ENCODE measurements around the gene LHPP.

Gene LHPP

DNA sequence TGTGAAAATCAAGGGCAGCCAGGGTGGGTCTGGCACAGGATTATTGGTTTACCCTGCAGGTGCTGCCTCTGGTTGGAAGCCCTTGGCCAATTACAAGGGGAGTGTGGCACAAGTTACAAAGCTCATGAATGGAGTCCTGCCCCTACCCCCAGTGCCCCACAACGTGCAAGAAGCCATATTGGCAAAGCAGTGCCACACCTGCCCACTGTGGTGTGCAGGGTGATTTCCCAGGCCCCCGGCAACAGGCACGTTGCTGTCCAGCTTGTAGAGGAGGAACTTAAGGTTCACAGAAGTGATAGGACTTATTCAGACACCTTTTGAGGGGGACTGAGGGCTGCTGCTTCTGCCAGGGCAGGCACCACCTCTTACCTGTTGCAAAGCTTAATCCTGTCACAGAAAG lies 11.4 kb downstream of the LHPP start:
- no peak for DNase-seq

DNA sequence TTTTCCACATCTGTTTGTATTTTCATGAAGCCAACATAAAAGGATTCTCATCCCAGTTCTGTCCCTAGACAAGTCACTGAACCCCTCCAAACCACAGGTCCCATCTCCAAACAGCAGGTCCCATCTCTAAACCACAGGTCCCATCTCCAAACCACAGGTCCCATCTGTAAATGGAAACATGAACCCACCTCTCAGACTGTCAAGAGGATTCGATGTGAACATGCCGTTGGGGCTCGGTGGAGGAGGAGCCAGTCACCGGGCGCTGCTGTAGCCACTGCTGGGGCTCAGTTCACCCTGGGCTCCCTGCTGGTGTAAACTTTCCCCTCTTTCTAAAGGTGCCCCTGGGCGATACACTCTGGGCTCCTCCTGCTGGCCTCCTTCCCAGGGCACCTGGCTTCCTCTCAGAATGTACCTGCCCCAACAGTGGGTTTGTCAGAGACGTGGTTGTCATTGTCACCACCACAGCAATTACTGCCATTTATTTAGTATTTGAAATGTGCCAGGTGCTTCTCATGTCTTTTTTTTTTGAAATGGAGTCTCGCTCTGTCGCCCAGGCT lies 13.0 kb downstream of the LHPP start:
- no peak for DNase-seq

DNA sequence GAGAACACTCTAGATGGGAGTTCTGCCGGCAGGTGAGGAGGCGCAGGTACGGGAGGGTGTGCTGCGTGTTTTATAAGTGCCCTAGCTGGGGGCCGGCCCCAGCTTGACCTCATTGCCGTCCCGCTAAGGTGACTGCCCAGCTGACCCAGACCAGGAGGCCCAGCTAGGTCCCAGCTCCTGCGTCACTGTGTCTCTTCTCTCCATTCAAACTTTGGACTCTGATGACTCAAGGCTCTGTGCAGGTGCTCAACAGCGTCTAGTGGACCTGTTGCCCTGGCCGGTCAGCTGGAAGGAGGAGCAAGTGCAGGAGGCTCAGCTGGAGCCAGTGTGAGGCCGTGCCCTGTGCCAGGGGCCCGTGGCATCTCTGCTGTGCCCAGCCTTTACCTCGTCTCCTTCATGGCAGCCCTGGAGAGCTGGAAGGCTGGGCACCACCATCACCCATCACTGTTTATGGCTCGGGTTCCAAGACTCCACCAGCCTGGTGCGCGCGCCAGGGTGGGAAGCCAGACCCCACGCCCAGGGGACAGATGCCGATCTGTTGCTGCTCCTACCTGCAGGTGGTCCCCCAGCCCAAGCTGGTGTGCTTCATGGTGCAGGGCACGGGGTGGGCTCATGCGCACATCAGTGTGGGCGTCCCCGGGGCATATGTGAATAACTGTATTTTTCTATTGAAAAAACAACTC lies 14.6 kb downstream of the LHPP start:
- no peak for DNase-seq

DNA sequence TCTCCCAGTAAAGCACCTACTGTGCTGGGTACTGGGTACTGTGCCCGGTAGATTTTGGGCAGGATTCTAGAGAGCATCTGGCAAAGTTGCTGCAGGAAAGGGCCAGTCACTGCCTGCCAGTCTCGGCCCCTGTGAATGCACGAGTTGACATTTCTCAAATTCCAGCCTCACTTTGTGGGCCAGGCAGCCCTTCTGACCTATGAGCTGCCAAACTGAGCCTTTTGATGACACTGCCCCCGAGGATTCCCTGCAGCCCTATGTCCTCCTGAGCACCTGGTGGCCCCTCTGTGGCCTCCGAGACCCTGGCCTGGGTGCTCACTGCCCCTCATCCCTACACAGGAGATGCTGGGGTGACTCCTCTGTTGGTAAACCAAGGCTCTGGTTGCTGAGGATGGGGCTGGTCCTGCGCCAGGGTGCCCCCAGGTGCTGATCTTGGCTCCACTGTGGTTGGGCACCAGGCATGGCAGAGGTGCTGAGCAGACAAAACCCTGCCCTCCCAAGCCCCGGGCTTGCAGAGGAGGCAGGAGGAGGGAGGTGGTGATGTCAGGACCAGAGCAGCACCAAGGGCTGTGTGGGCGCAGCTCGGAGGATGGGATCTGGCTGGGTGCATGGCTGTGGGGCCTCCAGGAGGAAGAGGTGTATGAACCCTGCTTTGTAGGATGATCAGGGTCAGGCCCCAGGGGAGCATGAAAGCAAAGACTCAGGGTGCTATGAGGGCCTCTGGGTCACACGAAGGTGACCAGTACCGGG lies 16.2 kb downstream of the LHPP start:
- DNase-seq: no peak

DNA sequence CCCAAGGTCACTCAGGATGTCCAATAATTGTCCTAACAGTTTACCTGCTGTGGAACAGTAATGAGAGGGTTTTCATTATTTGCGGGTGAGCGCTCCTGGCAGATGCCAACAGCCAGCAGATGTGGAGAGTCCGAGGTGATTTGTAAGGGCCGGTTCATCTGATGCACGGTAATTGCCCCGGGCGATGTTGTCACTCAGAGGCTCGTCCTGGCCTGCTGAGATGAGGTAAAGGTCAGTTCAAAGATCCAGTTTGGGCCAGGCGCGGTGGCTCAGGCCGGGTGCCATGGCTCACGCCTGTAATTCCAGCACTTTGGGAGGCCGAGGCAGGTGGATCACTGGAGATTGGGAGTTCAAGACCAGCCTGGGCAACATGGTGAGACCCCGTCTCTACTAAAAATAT lies 16.9 kb downstream of the LHPP start:
- DNase-seq: no peak

DNA sequence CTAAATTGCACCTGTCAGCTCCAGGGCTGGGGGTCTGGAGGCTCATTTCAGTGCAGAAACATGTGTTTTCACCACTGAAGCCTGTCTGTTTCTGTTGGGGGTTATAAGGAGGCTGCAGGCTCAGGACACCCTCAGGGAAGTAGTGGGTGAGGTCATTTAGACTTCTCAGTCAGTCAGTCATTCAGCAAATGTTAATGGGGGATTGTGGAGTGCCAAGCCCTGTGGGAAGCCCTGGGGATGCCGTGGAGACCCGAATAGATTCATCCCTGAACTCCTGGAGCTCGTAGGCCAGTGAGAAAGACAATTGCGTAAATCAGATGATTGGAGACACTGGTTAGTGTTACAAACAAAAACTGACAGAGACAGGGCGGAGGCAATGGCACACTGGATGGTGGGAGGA lies 19.2 kb downstream of the LHPP start:
- DNase-seq: no peak

DNA sequence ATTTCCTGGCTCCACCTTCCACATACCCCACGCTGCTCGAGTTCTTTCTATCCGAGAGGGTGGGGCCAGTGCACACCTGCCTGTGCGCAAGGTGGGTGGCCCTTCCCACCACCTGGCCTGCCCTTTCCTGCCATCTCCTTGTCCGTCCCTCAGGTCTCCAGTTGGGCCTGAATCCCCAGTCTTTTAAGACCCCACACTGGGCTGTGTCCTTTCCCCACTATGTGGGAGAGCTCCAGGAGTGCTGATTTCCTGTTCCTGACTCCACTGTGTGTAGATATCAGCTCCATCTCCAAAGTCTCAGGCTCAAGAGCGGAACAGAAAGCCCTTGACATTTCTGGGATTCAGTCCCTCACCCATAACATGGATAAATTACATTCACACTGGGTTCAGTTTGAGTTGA lies 20.1 kb downstream of the LHPP start:
- no peak for DNase-seq

DNA sequence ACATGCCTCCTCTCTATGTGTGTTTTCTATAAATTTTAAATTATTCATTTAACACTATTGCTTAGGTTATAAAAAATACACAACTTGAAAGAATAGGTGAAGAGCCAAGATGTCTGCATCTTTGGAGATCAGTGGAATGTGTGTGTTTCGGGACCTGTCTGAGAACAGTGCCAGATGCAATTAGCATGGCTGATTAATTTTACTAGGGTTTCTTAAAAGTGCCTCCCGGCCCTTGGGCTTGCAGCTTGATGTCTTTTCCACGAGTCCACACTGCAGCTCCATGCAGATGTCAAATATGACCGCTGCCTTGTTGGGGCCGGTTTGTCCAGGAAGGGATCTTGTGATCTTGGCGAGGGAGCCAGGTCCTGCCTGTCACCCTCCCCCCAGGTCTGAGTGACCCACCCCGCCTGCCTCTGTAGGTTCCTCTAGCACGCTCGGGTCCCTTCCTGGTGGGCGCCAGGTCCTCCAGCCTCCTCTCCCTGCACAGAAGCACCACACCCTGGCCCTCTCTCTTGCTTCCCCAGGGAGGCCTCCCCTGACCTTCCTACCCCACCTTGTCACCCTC lies 20.7 kb downstream of the LHPP start:
- DNase-seq: no peak

DNA sequence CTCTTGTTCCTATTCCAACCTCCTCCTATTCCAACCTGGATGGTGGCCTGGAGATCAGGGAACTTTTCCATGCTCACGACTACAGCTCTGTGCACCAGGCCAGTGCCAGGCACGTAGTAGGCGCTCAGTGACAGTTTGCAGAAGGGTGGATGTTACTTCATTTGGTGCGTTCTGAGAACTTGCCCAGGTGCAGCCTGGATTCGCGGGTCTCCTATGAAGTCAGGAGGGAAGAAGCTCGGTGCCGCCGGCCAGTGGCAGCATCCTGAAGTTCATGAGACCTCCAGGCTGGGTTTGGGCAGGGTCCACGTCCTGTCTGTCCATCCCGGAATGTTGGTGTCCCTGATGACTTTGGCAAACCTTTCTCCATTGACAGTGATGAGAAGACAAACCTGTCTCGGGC lies 21.3 kb downstream of the LHPP start:
- DNase-seq: no peak

DNA sequence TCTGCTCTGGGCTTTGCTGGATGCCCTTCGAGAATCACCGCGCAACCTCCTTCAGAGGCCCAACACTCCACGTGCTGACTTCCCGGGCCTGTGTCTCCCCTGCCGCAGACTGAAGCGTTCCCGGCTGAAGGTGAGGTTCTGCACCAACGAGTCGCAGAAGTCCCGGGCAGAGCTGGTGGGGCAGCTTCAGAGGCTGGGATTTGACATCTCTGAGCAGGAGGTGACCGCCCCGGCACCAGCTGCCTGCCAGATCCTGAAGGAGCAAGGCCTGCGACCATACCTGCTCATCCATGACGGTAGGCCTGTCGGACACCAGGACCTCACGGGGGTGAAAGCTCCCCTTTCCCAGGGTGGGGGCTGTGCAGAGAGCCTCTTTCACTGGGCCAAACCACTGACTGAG lies 22.4 kb downstream of the LHPP start:
- DNase-seq: no peak

DNA sequence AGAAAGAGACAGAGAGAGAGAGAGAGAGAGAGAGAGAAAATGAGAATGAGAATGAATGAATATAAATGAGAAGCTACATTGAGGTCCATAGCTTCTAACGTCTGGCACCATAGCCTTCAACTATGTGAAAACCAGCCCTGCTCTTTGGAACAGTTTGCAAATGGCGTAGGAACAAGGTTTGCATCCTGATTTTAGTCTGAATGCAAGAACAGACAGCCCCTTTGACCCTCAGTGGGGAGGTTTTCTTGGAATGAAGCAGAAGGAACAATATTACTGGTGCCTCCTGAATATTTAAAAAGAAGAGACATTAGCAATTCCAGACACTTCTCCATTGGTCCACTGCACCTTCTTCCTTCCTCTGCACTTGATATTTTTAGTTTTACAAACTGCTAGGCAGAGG lies 23.0 kb downstream of the LHPP start:
- no peak for DNase-seq

DNA sequence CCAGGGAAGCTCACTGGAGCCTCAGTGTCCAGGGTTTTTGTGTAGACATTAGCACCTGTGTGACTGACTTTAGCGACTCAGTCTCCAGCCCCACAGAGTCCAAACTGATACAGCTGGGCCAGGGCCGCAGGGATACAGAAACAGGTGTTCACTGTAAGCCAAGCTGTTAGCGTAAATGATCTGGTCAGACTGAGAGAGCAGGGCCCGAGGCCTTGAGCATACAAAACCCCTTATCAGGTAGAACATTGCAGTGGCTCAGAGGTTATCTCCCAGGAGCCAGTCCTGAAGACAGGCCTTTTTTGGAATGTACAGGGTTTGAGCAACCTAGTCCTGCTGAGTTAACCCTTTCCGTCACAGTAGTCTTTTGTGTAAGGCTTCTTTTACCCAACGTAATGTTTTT lies 25.0 kb downstream of the LHPP start:
- no peak for DNase-seq

DNA sequence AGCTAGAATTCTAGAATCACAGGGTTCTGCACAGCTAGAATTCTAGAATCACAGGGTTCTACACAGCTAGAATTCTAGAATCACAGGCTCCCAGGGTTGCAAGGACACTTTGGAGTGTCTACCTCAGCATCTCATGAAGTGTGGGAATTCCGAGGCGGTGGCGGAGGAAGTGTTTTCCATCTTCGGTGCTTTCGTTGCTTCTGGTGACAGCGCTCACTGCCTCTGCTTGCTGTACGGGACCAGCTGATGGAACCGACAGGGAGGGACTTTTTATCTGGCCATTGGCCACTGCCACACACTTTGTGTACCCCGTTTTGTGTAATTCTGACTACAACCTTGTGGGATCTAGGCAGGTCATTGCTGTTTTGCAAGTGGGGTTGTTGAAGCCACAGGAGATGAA lies 29.5 kb downstream of the LHPP start:
- no peak for DNase-seq

DNA sequence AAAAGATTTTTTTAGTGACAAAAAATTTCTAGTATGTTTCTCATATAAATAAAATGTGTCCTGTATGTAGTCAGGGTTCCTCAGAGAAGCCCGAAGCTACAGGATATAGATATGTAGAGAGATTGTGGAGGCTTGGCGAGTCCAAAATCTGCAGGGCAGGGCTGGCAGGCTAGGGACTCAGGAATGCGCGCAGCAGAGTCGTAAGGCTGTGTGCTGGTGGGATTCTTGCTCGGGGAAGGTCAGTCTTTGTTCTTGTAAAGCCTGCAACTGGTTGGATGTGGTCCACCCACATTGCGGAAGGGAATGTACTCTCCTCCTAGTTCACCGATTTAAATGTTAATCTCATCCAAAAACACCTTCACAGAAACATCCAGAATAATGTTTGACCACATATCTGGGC lies 30.6 kb downstream of the LHPP start:
- DNase-seq: no peak

DNA sequence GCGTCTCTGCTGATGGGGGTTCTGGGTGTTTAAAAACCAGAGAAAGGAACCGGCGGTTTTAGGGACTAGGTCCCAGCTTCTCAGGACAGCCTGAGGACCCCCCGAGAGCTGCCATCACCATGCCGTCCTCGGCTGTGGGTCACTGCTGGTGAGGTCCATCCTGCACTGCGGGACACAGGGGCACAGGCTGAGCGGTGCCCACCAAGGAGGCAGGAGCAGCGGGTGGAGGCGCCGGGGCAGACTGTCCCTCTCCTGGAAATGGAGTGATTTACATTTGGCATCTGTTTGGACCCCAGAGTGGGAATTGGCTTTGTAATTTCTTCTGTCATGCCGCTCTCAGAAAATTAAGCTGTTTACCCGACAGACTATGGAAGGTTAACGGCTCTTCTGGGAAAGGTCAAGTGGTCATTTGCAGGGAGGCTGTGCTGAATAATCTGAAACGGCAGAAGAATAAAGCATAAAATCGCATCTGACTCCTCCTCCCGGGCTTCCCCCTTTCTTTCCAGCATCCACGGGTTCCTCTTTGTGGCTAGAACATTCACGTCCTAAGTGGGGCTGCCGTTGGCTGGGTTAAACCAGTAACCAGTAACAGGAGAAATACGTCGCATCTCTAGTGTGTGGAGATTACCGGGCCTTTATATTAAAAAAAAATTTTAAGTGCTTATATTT lies 31.7 kb downstream of the LHPP start:
- no peak for DNase-seq

DNA sequence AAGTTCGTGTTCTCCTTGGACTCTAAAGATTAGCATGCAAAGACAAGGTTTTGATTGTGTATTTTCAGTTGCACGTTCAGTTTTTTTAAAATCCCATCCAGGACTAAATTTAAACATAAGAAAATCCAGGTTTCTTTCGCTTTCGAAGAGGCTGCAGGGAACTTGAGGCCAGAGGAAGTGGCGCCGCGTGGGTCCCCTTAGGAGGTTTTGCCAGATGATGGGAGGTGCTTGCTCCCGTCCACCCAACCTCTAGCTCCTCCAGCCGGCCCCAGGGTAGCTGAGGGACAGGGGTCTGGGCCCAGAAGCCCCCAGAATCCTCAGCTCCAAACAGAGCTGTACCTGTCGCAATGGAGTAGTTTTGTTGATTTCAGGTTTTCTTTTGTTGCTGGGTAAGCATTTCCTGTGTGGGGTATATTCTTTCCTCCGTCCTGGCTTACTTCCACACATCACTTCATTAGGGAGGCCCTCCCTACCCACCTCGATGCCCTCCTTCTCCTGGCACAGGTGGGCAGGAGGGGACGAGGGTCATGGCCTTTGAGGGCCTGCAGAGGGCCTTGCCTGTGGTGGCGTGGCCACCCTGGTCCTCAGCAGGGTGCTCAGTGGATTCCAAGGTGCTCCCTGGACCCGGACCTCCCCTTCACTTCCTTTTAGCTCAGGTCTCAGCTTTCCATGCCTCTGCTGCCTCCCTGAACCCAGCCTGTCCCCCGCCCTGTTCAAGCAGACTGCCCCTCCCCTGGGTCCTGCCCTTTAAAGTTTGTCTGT lies 32.6 kb downstream of the LHPP start:
- no peak for DNase-seq

DNA sequence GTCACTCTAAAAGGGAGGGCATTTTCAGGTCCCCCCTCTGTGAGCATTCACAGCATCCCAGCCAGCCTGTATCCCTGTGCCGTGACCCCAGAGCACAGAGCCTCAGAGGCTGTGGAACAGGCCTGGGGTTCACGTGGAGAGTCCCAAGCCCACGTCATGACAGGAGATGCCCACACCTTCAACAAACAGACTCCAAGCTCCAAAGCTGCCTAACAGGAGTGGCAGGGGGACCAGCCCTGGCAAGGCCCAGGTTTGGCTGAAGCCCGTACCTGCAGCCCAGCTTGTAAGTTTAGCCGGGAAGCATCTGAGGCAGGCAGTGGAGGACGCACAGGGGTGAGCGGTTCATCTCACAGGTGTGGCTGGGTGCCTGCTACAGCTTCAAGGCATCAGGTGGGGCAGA lies 33.5 kb downstream of the LHPP start:
- no peak for DNase-seq

DNA sequence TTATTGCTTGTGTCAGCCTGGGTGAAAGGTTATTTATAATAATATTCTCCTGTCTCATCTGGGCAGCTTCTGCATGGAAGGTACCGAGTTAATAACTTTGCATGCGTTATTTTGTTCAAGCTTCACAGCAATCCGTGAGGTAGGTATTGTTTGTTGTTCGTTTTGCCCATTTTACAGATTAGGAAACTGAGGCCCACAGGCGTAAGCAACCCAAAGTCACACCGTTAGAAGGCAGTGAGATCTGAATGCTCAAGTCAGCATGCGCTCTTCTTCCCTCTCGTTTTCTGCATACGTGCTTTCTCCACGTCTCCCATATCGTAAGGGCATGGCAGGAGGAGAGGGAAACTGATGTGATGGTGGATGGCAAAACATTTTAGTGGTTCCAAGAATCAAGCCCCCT lies 34.1 kb downstream of the LHPP start:
- no peak for DNase-seq

DNA sequence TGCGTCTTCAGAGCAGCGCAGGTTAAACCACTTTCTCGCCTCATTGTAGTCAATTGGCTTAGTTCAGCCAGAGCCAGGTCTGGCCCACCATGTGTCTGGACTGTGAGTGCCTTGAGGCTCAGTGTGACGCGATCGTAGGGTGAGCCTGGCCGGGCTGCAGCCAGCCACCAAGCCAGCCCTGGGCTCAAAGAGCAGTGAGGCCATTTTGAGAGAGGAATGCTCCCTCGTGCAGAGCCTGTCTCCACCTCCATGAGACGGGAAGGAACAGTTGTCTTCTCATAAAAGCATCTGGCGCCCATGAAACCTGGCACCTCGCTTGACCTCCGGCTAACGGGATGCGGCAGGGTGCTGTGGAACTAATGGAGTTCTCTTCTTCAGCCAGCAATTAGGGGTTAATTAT lies 34.5 kb downstream of the LHPP start:
- no peak for DNase-seq

DNA sequence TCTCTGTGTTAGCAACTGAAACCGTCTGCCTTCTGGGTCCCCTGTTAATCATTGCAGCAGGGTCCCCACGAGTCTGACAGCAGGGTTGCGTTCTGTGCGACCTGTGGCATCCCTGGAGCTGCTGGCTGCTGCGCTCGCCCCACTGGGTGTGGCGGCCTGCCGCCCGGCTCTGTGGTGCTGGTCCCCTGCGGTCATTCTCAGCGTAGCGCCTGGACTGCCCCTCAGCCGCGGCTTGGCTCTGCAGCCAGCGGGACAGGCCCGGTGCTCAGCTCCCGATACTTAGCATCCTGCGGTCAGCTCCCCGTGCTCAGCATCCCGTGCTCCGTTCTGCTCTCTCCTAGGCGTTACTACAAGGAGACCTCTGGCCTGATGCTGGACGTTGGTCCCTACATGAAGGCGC lies 35.0 kb downstream of the LHPP start:
- no peak for DNase-seq

DNA sequence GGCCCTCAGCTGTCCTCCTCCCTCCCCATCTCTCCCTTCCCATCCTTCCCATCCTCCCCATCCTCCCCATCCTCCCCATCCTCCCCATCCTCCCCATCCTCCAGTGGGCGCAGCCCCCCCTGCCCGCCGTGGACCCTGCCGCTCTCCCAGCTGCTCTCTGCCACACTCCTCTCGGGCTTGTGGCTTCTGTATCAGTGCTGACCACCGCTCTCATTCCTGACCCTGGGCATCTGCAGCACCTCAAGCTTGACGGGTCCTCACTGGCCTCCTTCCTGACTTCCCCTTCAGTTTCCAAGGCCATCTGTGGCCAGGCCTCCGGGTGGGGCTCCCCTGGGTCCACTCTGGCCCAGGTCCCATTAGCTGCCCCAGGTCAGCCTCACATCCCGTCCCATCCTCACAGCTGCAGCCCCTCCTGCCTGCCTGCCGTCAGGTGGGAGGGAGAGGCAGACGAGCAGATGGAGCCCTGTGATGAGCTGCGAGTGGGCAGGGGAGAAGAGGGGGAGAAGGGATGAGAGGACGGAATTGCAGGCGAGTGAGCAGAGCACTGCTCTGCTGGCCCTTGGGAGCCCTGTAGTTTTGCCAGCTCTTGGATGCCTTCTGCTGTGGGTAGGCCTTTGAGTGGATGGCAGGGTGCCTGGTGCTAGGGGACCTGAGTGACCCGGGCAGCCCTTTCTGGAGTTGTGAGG lies 35.7 kb downstream of the LHPP start:
- DNase-seq: no peak

DNA sequence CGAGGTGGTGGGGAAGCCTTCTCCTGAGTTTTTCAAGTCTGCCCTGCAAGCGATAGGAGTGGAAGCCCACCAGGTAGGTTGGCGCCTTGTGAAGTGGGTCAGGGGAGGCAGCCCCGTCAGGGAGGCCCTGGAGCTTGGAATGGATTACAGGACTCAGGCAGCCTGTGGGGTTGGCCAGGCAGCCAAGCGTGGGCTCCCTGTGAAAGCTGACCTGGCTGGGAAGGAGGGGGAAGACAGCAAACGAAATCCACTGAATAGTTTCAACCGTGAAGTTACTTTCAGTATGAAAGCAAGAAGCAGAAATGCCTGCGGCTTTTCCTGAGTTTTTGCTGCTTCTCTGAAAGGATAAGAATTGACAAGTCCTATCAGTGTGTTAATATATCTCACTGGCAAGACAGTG lies 36.4 kb downstream of the LHPP start:
- no peak for DNase-seq

All from amniotic stem cell (primary cell).